ENCODE data around the gene C1QTNF4.

GRCh38 chr11:47564933-47565339, 29.3 kb downstream of the C1QTNF4 start:
- TF ChIP-seq CTCF (IDR thresholded peaks at IDR 0.05; ENCODE audit: insufficient read depth, low read length, poor library complexity, severe bottlenecking) (no peak), EZH2phosphoT487 (conservative IDR thresholded peaks at IDR 0.05; ENCODE audit: low read length) (no peak)

Measured in SU-DHL-6 (cell line).